Measurements from ENCODE around the gene CAMK2A. TPM values are rescaled to one million over a fixed set of nuclear protein-coding genes. Genes with fewer than 3 reads are reported as not detected.

The CAMK2A gene
- total and polyA plus RNA-seq, 2 donors (not counting 3 experiments of a cell fraction or from before 2014, with no cell fraction given), result not detected

DNA sequence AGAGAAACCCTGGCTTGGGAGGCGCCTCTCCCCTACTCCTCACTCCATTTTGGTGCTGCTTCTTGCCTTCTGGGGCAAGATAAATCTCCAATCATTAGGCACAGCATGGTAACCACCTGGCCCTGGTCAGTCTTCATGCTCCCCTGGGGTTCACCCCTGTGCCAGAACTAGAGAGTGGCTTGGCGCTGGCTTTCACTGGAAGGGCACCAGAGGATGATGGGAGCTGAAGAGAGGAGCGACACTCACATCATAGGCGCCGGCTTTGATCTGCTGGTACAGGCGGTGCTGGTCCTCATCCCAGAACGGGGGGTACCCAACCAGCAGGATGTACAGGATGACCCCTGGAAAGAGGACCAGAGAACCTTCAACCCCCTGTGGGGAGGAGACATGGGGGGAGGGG is 38.1 kb downstream of the CAMK2A start:
- intact Hi-C loops (cut with micrococcal nuclease), result no loop called here
- dilution Hi-C loops (cut with MboI; ENCODE audit: extremely low pct_ligation_motif_present, low sequenced_read_pairs), result no loop called here
- Histone ChIP-seq H3K9me3 (replicated peaks; ENCODE audit: control insufficient read depth, insufficient read depth, low read length) (no peaks in the 10 kb centered on the region), H3K9me1 (replicated peaks; ENCODE audit: control insufficient read depth, extremely low read depth, insufficient read depth, low read length) (no peaks in the 10 kb centered on the region), H3K4me3 (replicated peaks in 1 of 3; ENCODE audit: insufficient read depth in 1 of 3, low read depth in 1 of 3, low read length in 3 of 3) (no peak overlapping the region), H3K4me1 (ENCODE audit: control insufficient read depth, extremely low read depth, insufficient read depth, low read length) (no peaks in the 10 kb centered on the region), H3K36me3 (ENCODE audit: control insufficient read depth in 2 of 2, extremely low read depth in 1 of 2, insufficient read depth in 2 of 2, low read length in 2 of 2) (no peaks in the 10 kb centered on the region), H3K9ac (replicated peaks; ENCODE audit: extremely low read depth, insufficient read depth, low read length) (no peak overlapping the region), H3K79me2 (ENCODE audit: control insufficient read depth, insufficient read depth, low read length) (no peaks in the 10 kb centered on the region), H4K20me1 (replicated peaks; ENCODE audit: control insufficient read depth, extremely low read depth, insufficient read depth, low read length) (no peaks in the 10 kb centered on the region), H3K27ac (ENCODE audit: insufficient read depth, low read depth, low read length) (no peak overlapping the region), H3K4me2 (ENCODE audit: insufficient read depth, low read length) (no peak overlapping the region), H3K27me3 (ENCODE audit: control insufficient read depth in 2 of 2, insufficient read depth in 2 of 2, low read length in 2 of 2) (no peaks in the 10 kb centered on the region), H2AFZ (ENCODE audit: low read depth, low read length) (no peak overlapping the region)
- BruUV-seq (replicated peaks), result no TSS peak
- FAIRE-seq (no peak), DNase-seq (ENCODE audit: low read depth, low spot score) (no peak)
- CTCF ChIA-PET, result interaction anchor here (1.3 kb wide), 1 partner anchor 13 kb away, joined by 3 read pairs; no protein-coding TSS in a partner anchor
- TF ChIP-seq POLR2AphosphoS5 (IDR thresholded peaks at IDR 0.05; ENCODE audit: insufficient read depth, low read depth, low read length) (no peak), GATA2 (IDR thresholded peaks at IDR 0.05; ENCODE audit: insufficient read depth, insufficient read length, low read depth, low read length) (no peak)
- TF ChIP-seq, protein P1, sequence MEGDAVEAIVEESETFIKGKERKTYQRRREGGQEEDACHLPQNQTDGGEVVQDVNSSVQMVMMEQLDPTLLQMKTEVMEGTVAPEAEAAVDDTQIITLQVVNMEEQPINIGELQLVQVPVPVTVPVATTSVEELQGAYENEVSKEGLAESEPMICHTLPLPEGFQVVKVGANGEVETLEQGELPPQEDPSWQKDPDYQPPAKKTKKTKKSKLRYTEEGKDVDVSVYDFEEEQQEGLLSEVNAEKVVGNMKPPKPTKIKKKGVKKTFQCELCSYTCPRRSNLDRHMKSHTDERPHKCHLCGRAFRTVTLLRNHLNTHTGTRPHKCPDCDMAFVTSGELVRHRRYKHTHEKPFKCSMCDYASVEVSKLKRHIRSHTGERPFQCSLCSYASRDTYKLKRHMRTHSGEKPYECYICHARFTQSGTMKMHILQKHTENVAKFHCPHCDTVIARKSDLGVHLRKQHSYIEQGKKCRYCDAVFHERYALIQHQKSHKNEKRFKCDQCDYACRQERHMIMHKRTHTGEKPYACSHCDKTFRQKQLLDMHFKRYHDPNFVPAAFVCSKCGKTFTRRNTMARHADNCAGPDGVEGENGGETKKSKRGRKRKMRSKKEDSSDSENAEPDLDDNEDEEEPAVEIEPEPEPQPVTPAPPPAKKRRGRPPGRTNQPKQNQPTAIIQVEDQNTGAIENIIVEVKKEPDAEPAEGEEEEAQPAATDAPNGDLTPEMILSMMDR (IDR thresholded peaks at IDR 0.05; ENCODE audit: extremely low read depth in 1 of 2, insufficient read depth in 1 of 2, low read depth in 1 of 2, low read length in 2 of 2), result no peak
- POLR2A ChIA-PET, result no interaction called here

DNA sequence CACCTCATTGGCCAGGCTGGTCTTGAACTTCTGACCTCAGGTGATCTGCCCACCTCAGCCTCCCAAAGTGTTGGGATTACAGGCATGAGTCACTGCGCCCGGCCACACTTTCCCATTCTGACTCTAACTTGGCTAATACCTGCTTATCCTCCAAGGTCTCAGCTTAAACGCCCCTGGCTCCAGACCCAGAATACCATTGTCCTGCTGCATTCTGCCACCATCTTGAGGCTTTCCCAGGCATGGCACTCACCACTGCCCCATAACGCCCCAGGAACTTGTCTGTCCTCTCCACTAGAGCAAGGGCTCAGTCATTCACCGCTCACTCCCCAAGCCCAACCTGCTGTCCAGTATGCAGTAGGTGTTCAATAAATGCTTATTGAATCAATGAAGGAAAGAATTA is 39.8 kb downstream of the CAMK2A start:
- Histone ChIP-seq H3K4me2 (ENCODE audit: insufficient read depth, low read length) (no peak overlapping the region), H3K9me1 (replicated peaks; ENCODE audit: control insufficient read depth, extremely low read depth, insufficient read depth, low read length) (no peaks in the 10 kb centered on the region), H3K4me3 (replicated peaks in 1 of 3; ENCODE audit: insufficient read depth in 1 of 3, low read depth in 1 of 3, low read length in 3 of 3) (no peak overlapping the region), H3K27ac (ENCODE audit: insufficient read depth, low read depth, low read length) (no peak overlapping the region), H3K9ac (replicated peaks; ENCODE audit: extremely low read depth, insufficient read depth, low read length) (no peak overlapping the region), H3K79me2 (ENCODE audit: control insufficient read depth, insufficient read depth, low read length) (no peaks in the 10 kb centered on the region), H4K20me1 (replicated peaks; ENCODE audit: control insufficient read depth, extremely low read depth, insufficient read depth, low read length) (no peaks in the 10 kb centered on the region), H3K27me3 (ENCODE audit: control insufficient read depth in 2 of 2, insufficient read depth in 2 of 2, low read length in 2 of 2) (no peaks in the 10 kb centered on the region), H3K9me3 (replicated peaks; ENCODE audit: control insufficient read depth, insufficient read depth, low read length) (no peaks in the 10 kb centered on the region), H3K4me1 (ENCODE audit: control insufficient read depth, extremely low read depth, insufficient read depth, low read length) (no peaks in the 10 kb centered on the region), H3K36me3 (ENCODE audit: control insufficient read depth in 2 of 2, extremely low read depth in 1 of 2, insufficient read depth in 2 of 2, low read length in 2 of 2) (no peaks in the 10 kb centered on the region), H2AFZ (ENCODE audit: low read depth, low read length) (no peak overlapping the region)
- no TSS peak for BruUV-seq (replicated peaks)
- no peak for DNase-seq (ENCODE audit: low read depth, low spot score)
- CTCF ChIA-PET, result no interaction called here
- dilution Hi-C loops (cut with MboI; ENCODE audit: extremely low pct_ligation_motif_present, low sequenced_read_pairs), result no loop called here
- intact Hi-C loops (cut with micrococcal nuclease), result no loop called here
- no peak for FAIRE-seq
- TF ChIP-seq EZH2 (IDR thresholded peaks at IDR 0.05; ENCODE audit: borderline replicate concordance, low read depth, low read length, severe bottlenecking) (no peak), MYC (IDR thresholded peaks at IDR 0.05; ENCODE audit: low read depth, low read length) (no peak), JUN (IDR thresholded peaks at IDR 0.05; ENCODE audit: borderline replicate concordance, insufficient read depth, insufficient read length, low read depth) (no peak)
- TF ChIP-seq, protein P2, sequence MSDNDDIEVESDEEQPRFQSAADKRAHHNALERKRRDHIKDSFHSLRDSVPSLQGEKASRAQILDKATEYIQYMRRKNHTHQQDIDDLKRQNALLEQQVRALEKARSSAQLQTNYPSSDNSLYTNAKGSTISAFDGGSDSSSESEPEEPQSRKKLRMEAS (IDR thresholded peaks at IDR 0.05; ENCODE audit: insufficient read depth, insufficient read length), result no peak
- POLR2A ChIA-PET, result no interaction called here

Measured in endothelial cell of umbilical vein (primary cell).